Globus pallidus (tissue), 1 donor: ENCODE data around the gene GRHL3.
"Not testable (repeated sequence)": the region's sequence is repeated elsewhere in the genome, so short reads cannot be mapped to it uniquely, and the experiment has no call there.

Experiments
- DNase-seq: peaks from one replicate; pipeline ENCODE4 v3.0.0-alpha.2; 2015; ENCODE audit warnings: low spot score

GRHL3 gene

DNA sequence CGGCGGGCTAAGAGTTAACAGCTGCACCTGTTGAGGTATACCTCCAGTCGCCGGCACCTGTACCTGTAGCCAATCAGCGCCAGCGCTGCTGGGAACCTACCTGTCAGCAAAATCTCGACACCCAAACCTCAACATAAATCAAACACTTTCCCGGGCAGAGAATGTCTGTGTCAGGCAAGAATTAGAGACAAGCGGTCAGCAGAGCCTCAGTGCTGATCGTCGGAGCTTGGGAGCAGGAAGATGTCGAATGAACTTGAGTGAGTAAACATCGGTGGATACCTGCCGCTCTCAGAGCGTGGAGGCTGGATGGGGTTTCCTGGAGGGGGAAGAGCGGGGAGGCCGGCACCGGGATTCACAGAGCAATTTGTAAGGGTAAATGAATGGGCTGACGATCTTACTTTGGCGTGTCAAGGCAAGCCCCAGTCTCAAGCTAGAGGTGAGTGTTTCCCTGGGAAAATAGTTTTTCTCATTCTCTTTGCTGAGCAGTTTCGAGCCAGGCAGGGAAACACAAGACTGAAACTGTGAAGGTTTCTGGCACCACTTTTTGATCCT lies at the start of gene GRHL3:
Gene GRHL3, plus strand, starts transcription at position 46 of the 552 bp plus-strand sequence. Its CDS starts 195 bp downstream, at position 241.
- no peak for DNase-seq

GRCh38 chr1:24274203-24275103 lies 44.7 kb upstream of the GRHL3 start:
- DNase-seq, result not testable (repeated sequence)

GRCh38 chr1:24275104-24275410 lies 44.1 kb upstream of the GRHL3 start:
- no peak for DNase-seq

DNA sequence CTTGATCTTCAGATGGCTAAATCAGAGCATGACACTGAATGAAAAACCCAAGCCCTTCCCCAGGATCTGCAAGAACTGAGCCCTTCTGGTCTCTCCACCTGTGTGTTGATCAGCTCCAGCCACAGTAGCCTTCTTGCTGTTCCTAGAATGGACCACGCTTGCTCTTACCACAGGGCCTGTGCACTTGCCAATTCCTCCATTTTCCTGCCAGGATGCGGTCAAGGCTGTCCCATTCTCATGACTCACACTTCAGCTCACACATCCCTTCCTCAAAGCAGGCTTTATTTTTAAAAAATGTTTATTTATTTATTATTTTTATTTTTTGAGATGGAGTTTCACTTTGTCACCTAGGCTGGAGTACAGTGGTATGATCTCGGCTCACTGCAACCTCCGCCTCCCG lies 43.6 kb upstream of the GRHL3 start:
- DNase-seq, result no peak

DNA sequence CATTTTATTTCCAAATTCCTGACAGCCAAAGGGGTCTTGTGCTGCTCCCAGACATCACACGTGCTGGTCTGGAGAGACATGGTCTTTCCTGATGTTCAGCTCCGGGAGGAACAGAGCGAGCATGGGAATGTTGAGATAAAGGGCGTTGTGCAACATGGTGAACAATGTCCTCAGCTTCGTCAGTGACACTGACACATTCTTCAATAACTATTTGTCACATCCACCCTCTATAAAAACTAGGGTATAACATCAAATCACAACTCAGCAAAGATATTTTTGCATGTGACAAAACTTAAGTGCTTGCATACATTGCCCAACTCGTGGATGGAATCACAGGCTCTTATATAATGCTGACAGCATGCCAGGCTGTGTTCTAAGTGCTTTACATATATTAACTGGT lies 42.4 kb upstream of the GRHL3 start:
- no peak for DNase-seq

GRCh38 chr1:24277420-24278169 lies 41.6 kb upstream of the GRHL3 start:
- no peak for DNase-seq

GRCh38 chr1:24278726-24279125 lies 40.4 kb upstream of the GRHL3 start:
- no peak for DNase-seq

DNA sequence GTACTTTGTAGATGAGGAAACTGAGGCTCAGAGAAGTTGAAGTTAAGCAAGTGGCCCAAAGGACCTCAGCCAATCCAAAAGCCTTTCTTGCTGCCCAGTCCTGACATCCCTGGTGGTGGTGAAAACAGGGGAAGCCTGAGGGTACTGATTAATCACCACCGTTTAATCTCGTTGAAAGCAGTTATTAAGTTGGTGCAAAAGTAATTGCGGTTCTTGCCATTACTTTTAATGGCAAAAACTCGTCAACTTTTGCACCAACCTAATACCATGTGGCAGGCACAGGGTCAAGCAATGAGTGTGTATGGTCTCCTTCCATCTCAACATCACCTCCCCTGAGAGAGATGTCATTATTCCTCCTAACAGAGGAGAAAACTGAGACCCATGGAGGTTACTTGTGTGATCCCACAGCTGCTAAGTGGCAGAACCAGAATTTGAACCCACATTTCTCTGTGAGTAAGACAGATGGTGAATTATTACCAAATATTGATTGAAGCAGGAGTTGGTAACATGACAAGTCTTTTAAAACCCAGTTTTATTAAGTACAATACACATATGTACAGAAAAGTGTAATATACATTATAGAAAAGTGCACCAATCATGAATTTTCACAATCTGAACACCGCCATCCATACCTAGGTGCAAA lies 39.4 kb upstream of the GRHL3 start:
- no peak for DNase-seq

DNA sequence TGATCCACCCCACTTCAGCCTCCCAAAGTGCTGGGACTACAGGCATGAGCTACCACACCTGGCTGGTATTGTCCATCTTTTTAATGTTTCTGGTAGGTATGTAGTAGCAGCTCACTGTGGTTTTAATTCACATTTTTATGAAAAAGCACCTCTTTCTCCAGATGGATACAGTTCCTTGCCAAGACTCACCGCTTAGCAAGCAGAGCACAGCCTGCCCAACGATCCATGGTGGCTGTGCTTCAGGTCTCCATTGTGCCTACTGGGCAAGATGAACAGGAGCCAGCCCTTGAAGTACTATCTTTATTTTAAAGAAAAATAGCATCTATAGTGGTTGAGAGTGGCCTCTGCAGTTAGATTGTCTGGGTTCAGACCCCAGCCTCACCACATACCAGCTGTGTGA lies 37.6 kb upstream of the GRHL3 start:
- no peak for DNase-seq

- DNase-seq, result no peak
These were observed 36.7 kb upstream of the GRHL3 start for GRCh38 chr1:24282491-24282890.

GRCh38 chr1:24283326-24284155 lies 35.6 kb upstream of the GRHL3 start:
- no peak for DNase-seq

GRCh38 chr1:24284156-24284471 lies 35.0 kb upstream of the GRHL3 start:
- DNase-seq, result no peak

DNA sequence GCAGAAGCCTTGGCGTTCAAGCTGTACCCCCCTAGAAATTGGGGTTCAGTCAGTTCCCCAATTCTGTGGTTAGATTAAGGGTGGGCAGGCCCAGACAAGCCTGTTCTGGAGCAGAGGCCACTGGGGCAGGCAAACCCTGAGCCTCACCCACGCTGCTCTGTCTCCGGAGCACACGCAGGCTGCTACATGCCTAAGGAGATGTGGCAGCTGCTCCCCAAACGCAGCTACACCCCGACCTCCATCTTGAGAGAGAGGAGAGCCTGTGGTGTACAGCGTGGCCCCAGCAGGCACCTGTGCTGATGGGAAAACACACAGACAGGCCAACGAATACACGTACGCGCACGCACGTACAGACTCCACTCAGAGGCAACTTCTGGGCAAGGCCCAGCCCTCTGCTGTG lies 33.9 kb upstream of the GRHL3 start:
- DNase-seq, result no peak

- DNase-seq, result no peak
These were observed 32.7 kb upstream of the GRHL3 start for GRCh38 chr1:24286246-24287010.

DNA sequence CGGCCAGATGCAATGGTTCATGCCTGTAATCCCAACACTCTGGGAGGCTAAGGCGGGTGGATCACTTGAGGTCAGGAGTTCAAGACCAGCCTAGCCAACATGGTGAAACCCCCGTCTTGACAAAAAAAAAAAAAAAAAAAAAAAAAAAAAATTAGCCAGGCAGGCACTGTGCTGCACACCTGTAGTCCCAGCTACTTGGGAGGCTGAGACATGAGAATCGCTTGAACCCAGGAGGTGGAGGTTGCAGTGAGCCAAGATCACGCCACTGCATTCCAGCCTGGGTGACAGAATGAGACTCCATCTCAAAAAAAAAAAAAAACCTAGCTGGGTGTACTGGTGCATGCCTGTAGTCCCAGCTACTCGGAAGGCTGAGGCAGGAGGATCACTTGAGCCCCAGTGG lies 31.4 kb upstream of the GRHL3 start:
- not testable (repeated sequence) for DNase-seq

GRCh38 chr1:24288479-24288878 lies 30.7 kb upstream of the GRHL3 start:
- no peak for DNase-seq

- DNase-seq, result peak; percentile 89
These were observed 29.1 kb upstream of the GRHL3 start for GRCh38 chr1:24289937-24290595.

- DNase-seq, result no peak
These were observed 28.1 kb upstream of the GRHL3 start for GRCh38 chr1:24290933-24291487.

- DNase-seq, result no peak
These were observed 27.1 kb upstream of the GRHL3 start for GRCh38 chr1:24292103-24292502.

DNA sequence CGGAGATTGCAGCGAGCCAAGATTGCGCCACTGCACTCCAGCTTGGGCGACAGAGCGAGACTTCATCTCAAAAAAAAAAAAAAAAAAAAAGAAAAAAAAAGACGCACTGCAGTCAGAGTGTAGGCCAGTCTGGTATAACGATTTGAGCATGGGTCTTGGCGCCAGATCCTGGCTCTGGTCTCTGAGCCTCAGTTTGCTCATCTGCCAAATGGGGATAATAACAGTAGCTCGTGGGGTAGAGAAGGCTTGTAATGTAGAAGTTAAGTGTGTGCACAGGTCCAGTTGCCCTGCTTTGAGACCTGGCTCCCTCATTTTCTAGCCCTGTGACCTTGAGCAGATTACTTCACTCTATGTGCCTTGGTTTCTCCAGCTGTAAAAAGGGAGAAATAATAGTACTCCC lies 26.3 kb upstream of the GRHL3 start:
- DNase-seq, result no peak
